GM18507 (cell line): Measurements from ENCODE around the gene CYBRD1.

ENCODE experiments used
- DNase-seq: peaks from one replicate; pipeline ENCODE4 v3.0.0; 2011; ENCODE audit warnings: low read depth; ENCODE audit not compliant: insufficient read length; ENCODE audit errors: extremely low spot score
- FAIRE-seq: peaks from 2 replicates; lab custom pipeline; 2011; peaks lifted over from hg19 to GRCh38; lab: Jason Lieb, UNC

The CYBRD1 gene

DNA sequence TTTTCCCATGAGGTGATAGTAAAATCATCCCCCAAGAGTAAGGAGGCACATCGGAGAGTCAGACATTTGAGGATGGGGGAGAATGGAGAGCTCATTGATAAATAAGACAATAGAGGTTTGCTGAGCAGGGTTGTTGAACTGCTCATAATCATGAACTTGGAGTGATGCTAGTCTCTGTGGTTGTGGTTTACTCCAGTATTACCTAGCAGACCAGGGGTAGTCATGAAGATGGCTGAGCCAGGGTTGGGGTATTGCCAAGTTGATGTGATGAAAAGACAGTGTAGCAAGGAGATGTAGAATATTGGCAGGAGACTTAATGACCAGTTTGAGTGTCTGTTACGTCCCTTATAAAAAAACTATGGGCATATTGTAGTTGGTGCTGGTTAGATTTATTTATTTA, 25.4 kb downstream of the CYBRD1 start:
- FAIRE-seq (no peak), DNase-seq (no peak)

DNA sequence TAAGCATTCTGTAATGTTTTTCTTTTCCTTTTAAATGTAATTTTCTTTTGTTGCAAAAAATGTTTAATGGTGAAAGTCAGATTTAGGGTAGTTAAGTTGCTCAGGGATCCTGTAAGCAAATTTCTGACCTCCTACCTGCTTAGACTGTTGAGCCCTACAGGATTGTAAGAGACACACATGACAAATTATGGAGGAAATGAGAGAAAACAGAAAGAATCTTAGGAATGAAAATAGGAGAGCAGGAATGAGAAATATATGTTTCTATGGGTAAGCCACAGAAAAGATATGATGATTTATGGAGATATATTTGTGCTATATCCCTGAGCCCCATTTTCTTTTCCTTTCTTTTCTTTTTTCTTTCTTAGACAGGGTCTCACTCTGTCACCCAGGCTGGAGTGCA, 28.3 kb downstream of the CYBRD1 start:
- DNase-seq (no peak), FAIRE-seq (no peak)

DNA sequence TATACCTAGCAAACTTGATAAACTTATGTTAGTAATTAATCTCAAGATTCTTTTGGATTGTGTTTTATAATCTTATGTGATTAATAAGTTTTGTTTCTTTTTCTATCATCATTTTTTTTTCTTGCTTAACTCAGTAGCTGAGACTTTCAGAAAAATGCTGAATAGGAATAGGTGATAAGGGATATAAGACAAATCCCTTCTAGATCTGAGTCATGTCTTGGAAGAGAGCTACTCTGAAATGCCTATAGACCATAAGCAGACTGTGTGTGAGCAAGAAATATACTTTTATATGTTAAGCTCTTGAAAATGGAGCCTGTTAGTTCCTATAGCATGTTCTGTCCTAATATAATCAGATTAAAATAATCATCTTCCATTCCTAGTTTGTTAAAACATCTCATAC, 29.6 kb downstream of the CYBRD1 start:
- no peak for FAIRE-seq
- no peak for DNase-seq

DNA sequence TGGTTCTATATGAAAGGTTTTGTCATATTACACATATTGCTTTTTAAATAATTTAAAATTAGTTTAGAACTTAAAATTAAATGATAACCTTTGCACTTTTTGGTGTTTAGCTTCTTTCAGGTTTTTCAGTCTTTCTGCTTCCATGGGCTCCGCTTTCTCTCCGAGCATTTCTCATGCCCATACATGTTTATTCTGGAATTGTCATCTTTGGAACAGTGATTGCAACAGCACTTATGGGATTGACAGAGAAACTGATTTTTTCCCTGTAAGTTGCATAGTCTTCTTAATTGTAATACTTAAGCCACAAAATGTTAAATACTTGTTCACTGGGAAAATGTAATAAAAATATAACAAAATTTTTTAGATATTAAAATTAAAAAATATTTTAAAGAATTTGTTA, 31.0 kb downstream of the CYBRD1 start:
- no peak for DNase-seq
- no peak for FAIRE-seq

DNA sequence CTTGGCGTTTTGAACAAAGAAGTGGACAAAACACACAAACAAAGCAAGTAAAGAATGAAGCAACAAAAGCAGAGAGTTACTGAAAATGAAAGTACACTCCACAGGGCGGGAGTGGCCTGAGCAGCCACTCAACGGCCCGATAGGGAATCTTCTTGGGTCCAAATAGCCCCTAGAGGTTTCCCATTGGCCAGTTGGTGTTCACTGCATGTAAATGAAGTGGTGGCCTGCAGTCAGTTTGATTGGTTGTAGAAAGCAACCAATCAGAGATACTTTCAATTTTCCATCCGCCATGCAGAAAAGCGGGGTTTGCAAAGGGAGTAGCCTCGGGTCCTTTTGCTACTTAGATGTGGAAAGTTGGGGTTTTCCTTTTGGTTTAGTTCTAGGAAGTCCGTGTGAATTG, 31.6 kb downstream of the CYBRD1 start:
- DNase-seq (no peak), FAIRE-seq (no peak)

DNA sequence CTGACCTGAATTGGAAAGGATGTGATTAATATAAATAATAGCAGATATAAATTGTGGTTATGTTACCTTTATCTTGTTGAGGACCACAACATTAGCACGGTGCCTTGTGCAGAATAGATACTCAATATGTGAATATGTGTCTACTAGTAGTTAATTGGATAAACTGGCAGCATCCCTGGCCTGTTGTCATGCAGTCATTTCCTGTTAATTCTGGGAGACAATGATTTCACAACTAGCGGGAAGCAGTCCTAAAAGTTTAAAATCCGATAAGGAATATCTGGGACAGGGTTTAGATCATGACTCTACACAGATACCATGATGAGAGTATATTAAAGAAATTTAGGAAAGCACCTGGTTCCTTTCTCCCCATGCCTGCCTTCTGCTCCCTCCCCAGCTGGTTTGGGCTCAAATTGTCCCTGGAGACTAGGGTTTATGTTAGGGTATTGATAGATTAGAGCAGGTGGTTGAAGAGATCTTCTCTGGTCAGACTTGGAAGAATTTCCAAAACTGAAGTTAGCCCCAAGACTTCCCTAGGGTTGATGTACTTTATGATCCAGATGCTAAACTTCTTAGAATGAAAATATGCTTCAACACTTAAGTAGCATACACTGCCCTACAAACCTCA, 32.8 kb downstream of the CYBRD1 start:
- FAIRE-seq (no peak), DNase-seq (no peak)

DNA sequence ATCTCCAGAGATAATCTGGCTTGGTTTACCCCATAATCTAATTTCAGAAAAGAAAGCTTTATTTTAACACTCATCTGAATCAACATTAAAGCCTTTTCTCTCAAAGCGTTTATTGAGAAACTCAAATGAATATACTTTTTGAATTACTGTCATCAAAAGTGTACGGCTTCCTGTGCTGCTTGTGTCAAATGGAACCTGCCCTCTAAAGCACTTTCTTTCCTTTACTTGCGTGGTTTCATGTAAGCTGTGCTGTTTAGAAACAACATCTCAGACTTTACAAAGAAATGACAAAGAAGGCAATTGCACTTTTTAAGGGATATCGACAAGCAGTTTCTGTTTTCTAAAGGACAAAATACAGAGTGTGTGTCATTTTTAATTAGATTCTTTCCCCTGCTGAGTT, 35.1 kb downstream of the CYBRD1 start:
- DNase-seq (no peak), FAIRE-seq (peak; percentile 67)

DNA sequence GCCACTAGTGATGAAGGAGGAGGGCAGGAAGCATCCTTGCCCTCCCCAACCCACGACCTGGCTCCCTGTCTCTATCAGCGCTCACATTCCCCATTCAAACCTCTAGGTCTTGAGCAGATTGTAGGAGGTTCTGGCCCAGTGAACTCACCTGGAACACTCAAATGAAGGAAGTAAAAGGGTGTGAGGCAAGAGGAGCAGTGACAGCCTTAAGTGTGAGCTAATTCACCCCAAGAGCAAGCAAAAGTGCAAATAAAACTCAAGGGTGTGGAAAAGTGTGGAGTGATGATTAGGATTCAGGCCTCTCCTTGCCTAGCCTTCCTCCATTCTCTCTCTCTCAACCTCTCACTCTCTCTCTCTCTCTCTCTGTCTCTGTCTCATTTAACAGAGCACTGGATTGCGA, 41.0 kb downstream of the CYBRD1 start:
- DNase-seq (no peak), FAIRE-seq (no peak)

DNA sequence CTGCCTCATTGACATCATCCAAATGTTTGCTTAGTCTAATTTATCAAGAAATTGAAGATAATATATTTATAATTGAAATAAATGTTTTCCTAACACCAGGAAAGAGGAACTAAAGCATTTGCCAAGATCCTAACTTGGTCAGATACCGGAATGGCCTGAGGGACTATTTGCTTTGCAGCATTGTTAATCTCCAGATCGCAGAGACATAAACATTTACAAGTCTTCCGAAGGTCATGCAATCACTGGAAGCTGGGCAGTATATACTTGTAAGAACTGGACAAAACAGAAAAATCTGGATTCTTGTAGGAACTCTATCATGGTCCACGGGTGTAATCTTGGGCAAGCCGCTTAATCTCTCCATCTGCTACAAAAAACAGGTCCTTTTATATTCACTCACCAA, 42.2 kb downstream of the CYBRD1 start:
- DNase-seq = no peak
- FAIRE-seq = no peak

DNA sequence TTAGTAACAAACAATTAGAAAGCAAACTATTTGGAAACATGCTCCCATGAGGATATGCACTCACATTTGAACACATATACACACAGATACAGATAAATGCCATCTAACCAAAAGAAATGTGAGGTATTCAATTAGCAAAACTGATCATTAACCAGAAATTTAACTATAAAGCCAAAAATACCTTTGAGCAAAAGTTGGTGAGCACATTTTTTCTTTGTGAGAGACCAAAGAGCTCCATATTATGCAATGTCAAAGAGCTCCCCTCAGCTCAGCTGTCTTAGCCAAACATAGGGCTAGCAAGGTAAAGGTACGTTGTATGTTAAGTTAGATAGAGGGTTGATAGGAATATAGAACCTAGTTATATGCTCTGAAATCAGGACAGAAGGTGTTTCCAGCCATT, 43.8 kb downstream of the CYBRD1 start:
- DNase-seq = no peak
- FAIRE-seq = no peak

DNA sequence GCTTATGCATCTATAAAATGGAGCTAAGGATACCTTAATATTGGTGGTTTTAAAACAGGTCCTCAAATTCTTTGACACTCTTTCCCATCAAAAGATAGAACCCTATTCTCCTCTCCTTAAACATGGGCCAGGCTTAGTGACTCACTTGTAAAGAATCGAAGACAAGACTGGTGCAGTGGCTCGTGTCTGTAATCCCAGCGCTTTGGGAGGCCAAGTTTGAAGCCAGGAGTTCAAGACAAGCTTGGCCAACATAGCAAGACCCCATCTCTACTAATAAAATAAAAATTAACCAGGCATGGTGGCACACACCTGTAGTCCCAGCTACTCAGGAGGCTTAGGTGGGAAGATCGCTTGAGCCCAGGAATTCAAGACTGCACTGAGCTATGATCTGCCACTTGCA, 44.5 kb downstream of the CYBRD1 start:
- FAIRE-seq = no peak
- no peak for DNase-seq

DNA sequence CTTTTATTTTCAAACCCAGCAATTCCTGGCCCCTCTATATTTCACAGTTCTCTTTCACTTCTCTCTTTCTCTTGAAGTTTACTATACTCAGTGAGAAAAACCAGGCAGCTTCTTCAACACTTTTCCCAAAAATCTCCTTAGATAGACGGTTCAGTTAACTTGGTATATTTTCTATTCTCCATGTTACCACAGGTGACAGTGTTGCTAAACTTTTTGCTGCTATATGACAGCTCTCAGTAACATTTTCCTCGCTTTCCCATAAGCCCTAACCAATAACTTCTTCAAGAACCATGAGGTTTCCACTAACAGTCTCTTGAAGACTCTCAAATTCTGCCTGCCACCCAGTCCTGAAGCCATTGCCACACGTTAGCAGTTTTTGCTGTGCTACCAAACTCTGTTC, 45.8 kb downstream of the CYBRD1 start:
- FAIRE-seq (no peak), DNase-seq (no peak)

DNA sequence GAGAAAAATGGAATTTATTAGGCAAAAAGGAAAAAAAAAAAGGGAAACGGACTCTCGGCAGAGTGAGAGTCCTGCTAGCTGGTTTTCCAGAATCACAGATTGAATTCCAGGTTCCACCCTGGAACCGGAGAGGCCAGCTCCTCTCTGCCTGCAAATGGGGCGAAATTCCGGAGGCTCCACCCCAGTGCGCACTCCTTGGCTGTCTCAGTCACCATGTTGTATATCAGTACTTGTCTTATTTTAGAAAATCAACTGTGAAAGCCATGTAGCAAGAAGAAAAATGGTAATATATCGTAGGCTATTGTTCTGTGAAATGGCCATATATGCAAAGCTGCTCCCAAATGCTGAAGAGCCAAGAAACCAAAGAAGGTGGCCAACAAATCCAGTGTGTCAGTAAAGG, 49.4 kb downstream of the CYBRD1 start:
- DNase-seq (no peak), FAIRE-seq (no peak)

DNA sequence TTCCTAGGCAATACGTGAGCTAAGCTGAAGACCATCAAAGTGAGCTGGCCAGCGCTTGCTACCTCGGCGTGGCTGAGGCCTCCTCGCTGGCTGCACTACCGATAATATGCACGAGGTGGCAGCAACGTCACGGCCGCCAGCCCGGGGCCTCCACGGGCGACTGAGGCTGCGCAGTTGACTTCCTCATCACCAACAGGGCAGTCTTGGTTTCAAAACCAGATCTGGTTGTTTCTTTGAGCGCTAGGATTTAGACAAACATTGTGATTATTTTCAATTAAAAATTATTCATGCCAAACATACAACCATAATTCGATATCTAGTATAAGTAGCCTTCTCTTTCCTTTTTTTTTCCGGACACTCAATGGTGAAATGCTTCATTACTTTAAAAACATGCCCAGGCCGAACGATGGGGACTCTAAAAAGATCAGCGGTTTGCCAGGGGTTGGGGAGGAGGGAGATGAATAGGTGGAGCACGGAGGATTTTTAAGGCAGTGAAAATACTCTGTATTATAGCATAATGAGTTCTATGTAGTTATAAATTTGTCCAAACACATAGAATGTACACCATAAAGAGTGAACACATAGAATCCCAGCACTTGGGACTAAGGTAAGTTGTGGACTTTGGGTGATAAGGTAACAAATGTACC, 52.0 kb downstream of the CYBRD1 start:
- peak; percentile 91 for FAIRE-seq
- DNase-seq = peak; percentile 81

DNA sequence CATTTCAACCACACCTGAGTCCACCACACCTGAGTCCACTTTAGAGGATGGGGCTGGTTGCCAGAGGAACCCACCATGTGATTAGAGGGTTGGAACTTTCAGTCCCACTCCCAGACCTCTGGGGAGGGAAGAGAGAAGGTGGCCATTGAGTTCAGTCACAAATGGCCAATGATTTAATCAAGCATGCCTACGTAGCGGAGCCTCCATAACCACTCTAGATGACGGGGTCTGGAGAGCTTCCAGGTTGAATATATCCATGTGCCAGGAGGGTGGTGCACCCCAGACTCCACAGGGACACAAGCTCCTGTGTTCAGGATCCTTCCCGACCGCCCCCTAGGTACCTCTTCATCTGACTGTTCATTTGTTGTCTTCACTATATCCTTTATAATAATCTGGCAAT, 53.3 kb downstream of the CYBRD1 start:
- FAIRE-seq (no peak), DNase-seq (no peak)

DNA sequence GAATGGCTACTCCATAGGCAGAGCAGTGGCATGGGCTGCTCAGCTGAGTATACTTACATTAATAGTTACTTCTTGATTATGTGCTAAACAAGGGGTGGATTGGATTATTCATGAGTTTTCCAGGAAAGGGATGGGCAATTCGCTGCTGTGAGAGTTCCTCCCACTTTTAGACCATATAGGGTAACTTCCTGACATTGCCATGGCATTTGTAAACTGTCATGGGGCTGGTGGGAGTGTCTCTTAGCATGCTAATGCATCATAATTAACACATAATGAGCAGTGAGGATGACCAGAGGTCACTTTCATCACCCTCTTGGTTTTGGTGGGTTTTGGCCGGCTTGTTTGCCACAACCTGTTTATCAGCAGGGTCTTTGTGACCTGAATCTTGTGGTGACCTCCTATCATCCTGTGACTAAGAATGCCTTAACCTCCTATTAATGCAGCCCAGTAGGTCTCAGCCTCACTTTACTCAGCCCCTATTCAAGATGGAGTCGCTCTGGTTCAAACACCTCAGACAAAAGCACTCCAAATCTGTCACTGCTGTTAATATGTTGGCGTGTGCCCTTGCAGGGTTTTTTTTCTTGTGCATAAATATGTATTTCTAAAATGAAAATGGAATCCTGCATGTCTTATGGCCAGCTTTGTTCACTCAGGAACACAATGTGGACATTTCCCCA, 56.0 kb downstream of the CYBRD1 start:
- no peak for DNase-seq
- FAIRE-seq = no peak

DNA sequence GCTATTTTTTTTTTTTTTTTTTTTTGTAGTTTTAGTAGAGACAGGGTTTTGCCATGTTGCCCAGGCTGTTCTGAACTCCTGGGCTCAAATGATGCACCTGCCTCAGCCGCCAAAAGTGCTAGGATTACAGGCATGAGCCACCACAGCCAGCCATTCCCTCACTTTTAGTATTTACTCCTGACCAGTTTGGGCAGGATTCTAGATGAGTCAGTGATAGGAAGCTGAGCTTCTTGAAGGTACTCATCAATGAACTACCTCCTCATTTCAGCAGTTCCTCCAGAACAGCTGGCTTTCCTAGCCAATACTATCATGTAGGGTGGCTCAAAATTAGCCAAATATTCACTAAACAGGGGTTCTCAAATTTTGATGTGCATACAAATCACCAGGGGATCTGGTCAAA, 57.2 kb downstream of the CYBRD1 start:
- FAIRE-seq = no peak
- DNase-seq = no peak

DNA sequence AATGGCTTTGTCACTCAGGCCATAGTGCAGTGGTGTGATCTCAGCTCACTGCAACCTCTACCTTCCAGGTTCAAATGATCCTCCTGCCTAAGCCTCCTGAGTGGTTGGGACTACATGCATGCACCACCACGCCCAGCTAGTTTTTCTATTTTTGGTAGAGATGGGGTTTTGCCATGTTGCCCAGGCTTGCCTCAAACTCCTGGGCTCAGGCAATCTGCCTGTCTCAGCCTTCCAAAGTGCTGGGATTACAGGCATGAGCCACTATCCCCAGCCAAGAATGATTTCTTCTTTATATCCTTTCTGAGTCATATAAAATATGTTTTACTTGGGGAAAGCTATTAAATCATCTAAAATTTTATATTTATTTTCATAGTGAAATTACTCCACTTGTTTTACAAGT, 61.3 kb downstream of the CYBRD1 start:
- FAIRE-seq = no peak
- no peak for DNase-seq

DNA sequence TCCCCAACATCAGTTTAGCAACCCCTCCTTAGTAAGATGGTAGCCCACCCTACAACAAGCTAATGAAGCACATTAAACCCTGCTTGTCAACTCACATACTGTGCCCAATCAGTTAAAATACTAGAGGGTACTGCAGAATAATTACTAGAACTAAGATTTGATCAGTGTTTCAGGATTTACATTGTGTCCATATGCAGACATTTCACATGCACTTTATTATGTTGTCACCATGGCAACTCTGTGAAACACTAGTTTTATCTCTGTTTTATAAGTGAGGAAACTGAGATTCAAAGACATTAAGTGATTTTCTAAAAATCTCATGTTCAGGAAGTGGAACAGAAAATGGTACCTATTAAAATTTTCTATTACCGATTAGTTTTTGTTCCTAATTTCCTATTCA, 61.7 kb downstream of the CYBRD1 start:
- DNase-seq (no peak), FAIRE-seq (no peak)

DNA sequence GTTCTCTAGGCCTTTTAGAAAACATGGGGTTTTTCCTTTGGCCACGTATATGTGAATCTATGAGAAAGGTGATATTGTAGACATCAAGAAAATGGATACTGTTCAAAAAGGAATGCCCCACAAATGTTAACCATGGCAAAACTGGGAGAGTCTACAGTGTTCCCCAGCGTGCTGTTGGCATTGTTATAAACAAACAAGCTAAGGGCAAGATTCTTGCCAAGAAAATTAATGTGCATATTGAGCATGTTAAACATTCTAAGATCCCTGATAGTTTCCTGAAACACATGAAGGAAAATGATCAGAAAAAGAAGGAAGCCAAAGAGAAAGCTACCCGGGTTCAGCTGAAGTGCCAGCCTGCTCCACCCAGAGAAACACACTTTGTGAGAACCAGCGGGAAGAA, 64.9 kb downstream of the CYBRD1 start:
- no peak for FAIRE-seq

DNA sequence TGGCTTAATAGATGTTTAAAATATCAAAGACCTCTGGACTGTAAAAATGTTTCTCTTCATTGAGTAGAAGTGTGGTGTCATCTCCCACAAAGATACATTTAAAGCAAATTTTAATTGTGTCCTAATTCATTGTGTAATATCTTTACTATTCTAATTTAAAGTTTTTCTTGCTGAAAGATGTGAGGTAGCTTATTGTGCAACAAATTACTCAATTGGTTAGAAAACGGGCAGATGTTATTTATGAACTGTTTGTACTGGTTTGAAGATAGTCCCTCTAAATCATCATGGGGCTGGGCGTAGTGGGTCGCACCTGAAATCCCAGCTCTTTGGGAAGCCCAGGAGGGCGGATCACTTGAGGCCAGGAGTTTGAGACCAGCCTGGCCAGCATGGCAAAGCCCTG, 65.3 kb downstream of the CYBRD1 start:
- FAIRE-seq = no peak

More for the DNA sequence above, 64.9 kb downstream of the CYBRD1 start:
- DNase-seq = no peak

More for the DNA sequence above, 65.3 kb downstream of the CYBRD1 start:
- DNase-seq = no peak
